Midbrain (tissue), 1 donor: ENCODE data around the gene L3MBTL3.

Experiments used
- DNase-seq: peaks from one replicate; lab custom pipeline; 2025; lab: John Stamatoyannopoulos, UW

Gene L3MBTL3

DNA sequence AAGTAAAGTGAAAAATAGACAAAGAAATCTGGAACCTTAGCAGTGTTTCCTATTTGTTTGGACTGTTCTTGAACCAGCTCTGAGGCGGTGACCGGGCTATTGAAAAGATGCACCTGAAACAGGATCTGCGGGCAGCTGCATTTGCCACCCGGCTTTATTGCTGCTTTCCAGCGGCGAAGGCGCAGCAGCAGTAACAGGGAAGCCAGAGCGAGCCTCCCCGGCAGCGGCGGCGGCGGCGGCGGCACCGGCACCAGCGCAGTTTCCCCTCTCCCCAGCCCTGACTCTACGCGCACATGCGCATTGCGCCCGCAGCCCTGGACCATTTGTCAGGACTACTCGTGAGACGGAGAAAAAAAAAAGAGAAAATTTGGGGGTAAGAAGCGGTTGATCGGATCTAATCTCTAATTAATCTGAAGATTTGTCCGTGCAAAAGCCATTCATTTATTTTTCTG, at the start of gene L3MBTL3:
Gene L3MBTL3 (plus strand): TSS at position 290 of the 452 bp plus-strand sequence. CDS start 24,119 bp downstream, outside the sequence.
- peak; percentile 84 for DNase-seq

DNA sequence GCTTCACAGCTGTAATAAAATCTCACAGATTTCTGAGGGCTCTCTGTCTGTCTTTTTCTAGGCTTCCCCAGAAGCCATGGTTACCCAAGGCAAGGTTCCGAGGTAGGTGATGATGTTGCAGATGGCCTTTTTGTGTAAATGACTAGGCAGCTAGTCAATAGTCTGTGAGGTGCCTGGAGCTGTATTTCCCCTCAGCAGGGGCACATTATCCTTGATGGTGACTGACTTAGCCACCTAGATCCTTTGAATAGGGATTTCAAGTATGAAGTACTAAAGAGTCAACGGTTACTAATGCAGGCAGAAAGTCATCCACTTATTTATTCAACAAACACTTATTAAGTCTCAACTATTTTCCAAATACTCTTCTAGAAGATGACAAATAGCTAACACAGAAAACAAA, 49.3 kb upstream of the L3MBTL3 start:
- DNase-seq, result no peak

DNA sequence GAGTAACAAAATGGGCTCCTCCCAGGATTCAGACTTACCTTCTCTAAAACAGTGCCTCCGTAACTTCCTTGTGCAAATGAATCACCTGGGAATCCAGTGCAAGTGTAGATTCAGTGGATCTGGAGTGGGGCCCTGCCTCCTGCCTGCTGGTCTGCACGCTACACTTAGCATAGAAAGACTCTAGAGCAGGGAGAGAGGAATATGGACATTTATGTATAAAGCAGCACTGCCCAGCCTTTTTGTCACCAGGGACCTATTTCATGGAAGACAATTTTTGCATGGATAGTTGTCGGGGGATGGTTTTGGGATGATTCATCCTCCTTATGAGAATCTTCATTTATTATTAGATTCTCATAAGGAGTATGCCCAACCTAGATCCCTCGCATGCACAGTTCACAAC, 42.3 kb upstream of the L3MBTL3 start:
- no peak for DNase-seq

DNA sequence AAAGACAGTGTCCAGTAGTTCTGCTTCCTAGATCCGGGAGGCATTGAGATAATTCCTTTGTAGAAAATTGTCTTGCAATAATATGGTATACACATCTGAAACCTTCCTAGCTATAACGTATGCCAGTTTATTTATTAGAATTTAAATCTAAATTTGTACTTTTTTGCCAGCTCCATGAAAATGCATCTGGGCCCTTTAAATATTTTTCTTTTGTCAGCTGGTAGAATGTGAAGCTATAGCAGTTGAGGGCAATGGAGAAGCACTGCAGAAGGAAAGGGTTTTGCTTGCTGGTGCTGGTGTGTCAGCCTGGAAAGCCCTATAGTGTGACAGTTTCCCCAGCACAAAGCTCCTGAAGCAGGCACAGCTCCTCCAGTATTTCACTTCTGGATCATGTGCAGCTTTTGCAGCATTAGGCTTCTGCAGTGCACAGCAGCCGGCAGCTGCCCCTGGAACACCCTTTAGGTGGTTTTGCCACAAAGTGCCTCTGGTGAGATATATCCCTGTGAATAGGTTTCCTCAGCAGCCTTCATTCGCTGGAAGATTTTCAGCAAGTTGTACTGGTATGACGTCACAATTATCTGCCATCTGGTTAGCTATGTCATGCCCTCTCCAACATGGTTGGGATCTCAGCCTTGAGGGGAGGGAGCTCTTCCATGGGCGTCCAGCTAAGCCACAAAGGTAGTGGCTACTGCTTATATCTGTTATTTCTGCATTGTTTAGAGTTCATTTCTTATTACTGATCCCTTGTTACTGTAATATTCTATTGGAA, 40.0 kb upstream of the L3MBTL3 start:
- DNase-seq, result no peak

DNA sequence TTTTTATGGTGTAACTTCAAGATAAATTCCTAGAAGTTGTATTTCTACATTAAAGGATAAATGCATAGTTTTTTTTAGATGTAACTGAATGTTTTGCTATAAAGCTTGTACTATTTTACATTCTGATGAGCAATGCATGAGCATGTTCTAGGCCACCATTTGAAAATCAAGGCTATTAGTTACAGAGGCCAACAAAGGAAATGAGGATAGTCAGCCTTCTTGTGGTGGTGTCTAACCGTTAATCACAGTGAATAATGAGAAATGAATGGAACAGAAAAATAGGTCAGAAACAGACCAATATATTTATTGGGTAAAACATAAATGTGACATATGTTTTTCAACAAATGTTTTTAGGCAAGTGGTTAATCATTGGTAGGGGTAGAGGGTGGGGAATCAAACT, 37.6 kb upstream of the L3MBTL3 start:
- no peak for DNase-seq

DNA sequence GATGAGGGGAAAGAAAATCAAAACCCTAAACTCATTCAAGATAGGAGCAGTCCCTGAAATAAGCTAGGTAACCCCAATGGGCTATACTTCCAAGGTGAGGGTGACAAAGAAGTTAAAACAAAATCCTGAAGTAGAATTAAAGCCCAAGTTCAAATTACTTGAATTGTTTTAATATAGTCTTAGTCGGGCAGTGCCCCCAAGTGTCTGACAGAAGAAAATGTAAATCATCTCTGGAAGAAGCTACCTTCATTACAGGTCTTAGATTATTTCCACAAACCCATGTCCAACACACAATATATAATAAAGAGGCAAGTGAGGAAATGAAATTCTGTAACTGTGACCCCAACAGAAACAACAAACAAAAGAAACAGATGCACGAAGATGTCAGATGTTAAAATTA, 36.8 kb upstream of the L3MBTL3 start:
- no peak for DNase-seq

DNA sequence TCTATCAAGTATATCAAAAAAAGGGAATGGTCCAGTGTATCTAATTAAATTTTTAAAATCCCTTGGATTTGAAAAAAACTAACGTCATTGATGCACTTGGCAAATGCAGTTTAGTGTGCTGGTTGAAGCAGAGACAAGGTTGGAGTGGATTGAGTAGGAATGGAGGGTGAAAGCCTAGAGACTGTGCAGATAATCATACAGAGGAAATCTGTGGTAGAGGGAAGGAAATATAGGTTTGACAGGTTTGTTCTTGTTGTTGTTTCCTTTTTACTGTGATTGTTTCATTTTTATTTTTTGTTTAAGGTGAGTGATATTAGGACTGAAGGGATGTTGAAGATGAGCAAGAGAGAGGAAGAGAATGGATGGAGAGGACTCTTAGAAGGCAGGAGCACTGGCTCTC, 29.0 kb upstream of the L3MBTL3 start:
- no peak for DNase-seq

DNA sequence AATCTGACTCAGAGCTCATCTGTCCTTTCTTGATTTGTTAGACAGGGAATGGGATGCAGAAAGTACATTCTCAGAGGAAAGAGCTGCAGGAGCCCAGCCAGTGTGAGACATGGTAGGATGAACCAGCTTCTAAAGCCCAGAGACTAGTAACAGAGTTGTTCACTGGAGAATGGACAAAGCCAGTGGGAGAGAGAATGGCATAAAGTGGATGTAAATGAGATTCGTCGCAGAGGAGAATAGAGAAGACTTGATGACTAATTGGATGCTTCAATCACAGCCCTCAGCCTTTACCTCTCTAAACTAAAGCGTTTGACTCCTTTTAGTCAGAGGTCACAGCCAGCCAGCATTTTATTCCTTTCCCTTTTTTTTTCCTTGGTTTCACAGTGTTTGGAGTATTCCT, 25.5 kb upstream of the L3MBTL3 start:
- no peak for DNase-seq

DNA sequence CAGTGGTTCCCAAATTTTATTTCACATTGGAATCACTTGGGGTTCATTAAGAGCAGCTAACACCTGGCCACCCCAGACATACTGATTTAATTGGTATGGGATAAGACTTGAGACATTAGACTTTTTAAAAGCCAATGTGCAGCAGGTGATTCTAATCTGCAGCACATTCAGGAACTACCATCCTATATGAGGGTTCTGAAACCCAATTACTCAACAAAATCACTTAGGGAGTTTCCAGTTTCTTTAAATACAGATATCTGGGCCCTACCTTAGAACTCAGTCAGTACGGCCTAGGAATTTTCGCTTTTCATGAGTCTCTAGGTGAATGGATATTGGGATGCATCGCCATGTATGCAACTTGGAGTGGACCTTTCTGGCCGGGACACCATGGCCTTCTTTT, 24.0 kb upstream of the L3MBTL3 start:
- DNase-seq, result no peak

DNA sequence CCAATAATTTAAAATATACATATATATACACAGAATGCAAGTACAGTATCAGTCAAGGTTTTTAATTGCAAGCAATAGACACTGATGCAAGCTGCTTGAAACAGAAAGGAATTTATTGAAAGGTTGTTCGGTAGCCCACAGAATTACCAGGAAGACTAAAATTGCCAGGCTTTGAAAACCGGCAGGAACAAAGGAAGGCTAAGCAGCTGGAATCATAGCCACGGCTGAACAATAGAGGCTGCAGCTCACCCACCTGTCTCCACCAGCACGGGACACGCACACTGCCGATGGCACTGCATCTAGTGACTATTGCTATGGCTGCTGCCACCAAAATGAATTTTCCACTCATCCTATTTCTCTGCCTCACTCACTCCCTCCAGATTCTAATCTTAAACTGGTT, 22.0 kb upstream of the L3MBTL3 start:
- DNase-seq, result no peak

DNA sequence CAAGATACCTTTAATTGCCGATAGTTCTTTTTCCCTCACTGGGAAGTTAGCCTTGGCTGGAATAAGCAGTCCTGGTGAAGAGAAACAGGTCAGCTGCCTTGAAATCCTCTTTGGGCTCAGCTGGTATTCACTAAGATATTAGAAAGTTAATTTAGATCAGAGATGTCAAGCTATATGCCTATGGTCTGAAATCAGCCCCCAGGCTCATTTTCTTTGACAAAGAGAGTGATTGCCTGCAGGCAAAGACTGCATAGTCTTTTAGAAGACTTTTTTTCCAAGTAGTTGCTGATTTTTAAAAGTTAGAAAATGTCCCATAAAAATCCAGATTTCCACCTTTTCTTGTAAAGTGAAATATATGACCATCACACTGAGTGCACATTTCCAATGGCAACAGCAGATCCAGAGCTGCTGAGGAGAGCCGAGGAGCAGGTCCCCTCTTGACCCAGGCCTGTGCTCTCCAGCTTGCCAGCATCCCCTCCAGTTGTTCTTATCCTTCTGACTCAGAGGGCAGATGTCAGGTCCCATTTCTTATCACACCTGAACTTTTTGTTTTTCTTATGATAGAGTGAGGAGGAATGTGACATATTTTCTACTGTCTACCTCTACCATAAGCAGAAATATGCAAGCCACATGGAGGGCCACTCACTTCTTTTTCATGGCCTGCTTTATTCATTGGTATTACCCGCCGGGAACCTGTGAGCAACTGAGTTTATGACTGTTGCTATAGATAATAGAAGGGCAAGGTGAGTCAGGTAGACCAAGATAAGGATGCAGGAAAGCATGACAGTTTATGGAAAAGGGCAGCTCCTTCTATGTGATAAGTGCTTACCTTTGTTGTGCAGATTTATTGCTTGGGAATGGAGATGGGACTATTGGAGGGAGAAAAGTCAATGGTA, 17.6 kb upstream of the L3MBTL3 start:
- DNase-seq, result no peak

DNA sequence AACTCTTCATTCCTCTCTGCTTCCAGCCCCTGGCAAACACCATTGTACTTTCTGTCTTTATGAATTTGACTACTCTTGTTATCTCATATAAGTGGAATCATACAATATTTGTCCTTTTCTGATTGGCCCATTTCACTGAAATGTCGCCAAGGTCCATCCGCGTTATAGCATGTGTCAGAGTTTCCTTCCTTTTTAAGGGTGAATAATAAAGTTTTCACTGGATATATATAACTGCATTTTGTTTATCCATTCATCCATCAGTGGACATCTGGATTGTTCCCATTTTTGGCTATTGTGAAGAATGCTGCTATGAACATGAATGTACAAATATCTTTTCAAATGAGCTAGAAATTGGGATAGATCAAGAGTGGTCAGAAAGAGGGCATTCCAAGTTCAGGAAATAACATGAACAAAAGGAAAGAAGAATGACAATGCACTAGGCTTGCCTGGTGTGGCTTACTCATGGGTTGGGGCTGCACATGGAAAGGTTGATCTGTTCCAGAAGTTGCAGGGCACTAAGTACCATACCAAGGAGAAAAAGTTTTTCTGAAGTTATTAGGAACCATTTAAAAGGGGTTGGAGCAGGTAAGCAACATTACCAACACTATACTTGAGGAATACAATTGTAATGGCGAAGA, 10.0 kb upstream of the L3MBTL3 start:
- DNase-seq, result no peak

DNA sequence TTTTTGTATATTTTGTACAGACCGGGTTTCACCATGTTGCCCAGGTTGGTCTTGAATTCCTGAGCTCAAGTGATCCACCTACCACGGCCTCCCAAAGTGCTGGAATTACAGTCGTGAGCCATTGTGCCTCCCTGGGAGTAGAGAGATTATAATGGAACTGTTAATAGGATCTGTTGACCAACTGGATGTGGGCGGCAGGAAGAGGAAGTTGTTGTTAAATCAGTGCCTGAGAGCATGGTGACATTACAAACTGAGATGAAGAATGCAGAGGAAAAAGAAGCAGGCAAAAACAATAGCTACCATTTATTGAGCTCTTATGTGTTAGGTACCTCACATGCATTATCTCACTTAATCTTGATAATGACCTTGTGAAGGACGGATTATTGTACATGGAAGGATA, 9.2 kb upstream of the L3MBTL3 start:
- DNase-seq, result no peak

DNA sequence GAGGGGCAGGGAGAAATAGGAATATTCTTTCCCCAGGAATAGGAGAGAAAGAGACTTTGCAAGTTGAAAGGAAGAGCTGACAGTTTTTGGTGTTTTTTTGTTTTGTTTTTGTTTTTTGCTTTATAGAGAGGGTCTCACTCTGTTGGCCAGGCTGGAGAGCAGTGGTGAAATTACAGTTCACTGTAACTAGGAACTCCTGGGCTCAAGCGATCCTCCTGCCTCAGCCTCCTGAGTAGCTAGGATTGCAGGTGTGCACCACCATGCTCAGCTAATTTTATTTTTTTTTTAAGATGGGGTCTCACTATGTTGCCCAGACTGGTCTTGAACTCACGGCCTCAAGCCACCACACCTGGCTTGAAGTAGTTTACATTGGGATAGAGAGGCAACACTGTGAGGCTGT, 8.0 kb upstream of the L3MBTL3 start:
- no peak for DNase-seq

DNA sequence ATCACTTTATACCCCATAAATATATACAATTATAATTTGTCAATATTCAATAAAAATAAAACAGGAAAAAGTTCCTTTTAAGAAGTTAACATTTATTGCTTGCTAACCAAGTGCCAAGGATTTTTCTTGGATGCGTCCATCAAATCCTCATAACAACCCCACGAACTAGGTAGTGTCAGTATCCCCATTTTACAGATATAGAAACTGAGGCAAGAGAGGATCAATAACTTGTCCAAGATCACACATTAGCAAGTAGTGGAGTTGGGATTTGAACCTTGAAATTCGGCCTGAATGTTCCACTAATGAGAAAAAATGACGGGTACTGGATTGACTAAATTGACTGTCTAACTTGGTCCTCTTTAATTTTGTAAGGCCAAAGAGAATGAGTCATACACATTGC, 5.7 kb upstream of the L3MBTL3 start:
- DNase-seq, result no peak

DNA sequence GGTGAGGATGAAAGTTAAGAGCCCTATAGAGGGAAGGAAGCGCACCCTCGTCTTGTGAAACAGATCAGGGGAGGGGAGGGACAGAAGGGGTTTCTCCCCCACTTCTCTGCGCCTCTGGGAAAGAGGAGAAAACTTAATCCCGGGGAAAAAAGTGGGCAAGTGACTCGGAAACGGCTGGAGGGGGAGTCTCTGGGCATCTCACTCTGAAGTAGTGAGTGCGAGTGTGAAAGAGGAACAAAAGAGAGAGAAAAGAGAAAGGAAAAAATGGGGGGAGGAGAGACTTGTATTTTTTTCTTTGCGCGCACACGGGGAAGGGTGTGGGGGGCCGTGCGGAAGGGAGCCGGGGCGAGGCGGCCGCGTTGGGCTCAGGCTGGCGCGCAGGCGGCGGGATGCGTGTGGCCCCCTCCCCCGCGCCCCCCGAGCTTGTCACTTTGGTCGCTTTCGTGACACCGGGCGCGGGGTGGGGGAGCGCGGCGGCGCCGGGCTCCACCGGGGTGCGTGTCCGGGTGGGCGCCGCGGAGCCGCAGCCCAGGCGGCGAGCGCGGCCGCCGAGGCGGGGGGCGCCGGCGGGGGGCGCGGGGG, 454 bp downstream of the L3MBTL3 start:
- no peak for DNase-seq

DNA sequence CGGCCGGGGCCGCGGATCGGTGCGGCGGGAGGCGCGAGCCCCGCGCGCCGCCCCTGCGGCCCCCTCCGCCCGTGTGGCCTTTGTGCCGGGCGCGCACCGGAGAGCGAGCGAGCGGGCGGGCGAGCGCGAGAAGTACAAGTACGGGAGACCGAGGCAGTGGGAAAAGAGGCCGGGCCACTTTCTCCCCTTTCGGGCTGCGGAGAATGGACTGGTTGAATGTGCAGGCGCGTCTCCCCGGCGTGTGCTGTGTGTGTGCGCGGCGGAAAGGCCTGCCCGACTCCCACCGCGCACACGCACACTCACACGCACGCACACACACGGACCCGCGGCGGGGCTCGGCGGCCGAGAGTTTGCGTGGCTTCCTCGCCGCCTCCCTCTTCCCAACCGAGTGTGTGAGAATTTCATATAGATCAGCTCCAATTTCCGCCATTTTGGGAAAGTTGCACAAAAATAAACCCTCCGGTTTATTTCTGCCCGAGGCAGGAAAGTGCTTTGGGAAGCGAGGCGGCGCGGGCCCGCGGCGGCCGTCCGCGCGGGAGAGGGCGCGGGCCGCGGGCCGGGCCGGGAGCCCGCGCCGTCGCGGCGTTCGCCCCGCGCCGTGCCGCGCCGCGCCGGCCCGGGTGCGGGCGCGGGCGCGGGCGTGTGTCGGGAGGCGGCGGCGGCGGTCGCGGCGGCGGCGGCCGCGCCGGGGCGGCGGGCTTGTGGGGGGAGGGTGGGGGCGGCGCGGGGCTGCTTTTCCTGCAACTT, 1.1 kb downstream of the L3MBTL3 start:
- peak; percentile 19 for DNase-seq

DNA sequence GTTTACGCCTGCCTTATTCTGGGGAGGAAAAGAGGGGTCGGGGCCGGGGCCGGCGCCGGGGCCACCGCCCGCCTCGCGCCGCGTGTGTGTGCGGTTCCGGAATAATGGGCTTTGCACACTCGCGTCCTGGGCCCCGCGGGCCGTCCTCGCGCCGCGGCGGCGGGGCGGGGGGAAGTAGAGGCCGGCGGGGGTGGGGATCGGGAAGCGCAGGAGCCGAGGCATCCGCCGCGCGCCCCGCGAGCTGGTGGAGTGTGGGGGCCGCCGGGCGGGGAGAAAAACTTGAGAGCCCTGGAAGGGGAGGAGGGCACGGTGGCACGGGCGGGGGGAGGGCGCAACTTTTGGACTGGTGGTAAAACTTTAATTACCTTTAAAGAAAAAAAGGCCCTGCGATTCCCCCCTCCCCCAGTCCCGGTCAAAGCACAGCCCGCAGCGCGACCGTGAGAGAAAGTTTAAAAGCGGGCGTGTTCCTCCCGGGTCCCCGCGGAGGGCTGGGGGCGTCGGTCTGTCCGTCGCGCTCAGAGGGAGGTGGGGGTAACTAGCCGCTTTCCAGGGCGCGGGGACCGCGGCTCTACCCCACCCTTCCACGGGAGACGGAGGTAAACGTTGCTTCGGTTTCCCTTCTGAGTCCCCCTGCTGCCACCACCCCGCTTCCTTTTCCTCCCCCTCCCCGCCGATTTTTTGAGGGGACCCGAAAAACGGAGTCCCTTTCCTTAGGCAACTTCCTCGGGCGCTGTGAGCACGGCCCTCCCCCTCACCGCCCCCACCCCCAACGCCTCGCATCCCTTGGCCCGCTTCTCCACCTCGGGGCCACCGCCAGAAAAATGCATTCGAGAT, 1.9 kb downstream of the L3MBTL3 start:
- no peak for DNase-seq

DNA sequence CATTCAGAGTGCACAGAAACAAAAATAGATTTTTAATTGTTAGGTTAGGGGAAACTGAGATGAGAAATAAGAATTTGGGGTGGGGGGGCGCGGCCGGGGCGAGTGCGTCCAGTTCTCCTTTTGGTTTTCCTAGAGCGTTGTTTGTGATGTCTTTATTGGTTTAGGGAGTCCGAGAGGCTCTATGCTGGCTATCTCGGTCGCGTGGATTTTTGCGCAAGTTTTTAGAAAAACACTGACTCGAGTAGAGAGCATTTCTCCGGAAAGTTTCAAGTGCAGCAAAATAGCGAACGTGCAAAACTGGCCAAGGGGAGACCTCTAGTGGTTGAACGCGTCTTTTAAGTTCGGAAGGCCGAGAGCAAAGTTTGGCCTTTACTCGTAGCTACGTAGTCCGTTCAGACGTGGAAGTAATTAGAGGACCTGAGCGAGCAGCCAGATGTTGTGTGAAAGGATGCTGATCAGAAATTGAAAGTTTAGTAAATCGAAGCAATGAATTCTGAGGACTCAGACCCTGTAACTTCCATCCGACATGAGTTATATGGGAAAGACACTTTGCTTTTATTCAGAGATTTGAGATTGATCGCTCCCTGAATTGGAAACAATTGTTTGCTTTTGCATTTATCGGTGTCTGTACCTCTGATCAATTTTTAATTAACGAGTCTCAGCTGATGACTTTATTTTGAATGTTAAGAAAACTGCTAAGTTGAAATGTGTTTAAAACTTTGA, 2.7 kb downstream of the L3MBTL3 start:
- peak; percentile 88 for DNase-seq

DNA sequence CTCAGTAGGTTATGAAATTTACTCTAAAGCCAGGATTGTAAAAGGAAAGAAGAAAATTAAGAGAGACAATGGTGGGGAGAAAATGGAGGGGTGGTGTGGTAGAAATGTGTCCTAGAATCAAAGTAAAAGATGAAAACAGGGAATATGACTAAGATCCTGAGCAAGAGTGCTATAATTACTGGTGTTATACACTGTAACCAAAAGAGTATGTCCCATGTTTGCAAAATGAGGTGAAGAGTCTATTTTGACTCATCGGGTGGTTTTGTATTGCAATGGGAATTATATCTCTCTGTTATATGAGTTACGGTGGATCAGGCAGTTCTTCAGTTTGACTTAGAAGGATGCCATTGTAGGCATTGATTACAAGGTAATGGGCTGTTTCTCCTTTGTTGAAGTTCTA, 8.5 kb downstream of the L3MBTL3 start:
- no peak for DNase-seq
